Measurements from ENCODE around the gene BEX1.

DNA sequence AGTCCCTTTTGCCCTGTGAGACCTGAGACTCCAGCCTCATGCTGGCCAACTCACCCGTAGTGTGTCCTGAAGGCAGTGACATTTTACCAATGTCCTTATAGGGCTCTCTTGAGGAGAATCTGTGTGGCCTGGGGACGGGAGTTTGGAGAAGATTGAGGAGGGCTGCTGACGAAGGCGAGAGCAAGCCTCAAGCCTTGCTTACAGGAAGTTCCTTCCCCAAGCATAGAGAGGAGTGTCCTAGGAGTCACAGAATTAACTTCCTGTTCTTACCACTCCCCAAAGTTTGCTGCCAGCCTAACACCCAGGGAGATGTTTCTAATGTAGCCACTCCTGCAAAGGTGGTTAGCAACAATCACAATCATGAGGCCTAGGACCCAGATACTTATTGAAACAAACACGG lies 29.0 kb upstream of the BEX1 start, which contains the start of gene NXF3:
- TF ChIP-seq, protein P1, sequence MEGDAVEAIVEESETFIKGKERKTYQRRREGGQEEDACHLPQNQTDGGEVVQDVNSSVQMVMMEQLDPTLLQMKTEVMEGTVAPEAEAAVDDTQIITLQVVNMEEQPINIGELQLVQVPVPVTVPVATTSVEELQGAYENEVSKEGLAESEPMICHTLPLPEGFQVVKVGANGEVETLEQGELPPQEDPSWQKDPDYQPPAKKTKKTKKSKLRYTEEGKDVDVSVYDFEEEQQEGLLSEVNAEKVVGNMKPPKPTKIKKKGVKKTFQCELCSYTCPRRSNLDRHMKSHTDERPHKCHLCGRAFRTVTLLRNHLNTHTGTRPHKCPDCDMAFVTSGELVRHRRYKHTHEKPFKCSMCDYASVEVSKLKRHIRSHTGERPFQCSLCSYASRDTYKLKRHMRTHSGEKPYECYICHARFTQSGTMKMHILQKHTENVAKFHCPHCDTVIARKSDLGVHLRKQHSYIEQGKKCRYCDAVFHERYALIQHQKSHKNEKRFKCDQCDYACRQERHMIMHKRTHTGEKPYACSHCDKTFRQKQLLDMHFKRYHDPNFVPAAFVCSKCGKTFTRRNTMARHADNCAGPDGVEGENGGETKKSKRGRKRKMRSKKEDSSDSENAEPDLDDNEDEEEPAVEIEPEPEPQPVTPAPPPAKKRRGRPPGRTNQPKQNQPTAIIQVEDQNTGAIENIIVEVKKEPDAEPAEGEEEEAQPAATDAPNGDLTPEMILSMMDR (IDR thresholded peaks at IDR 0.05 in 2 of 3, conservative IDR thresholded peaks at IDR 0.05 in 1 of 3; ENCODE audit: borderline replicate concordance in 1 of 3, insufficient read depth in 1 of 3, low read depth in 2 of 3, low read length in 2 of 3), result no peak
- TF ChIP-seq, protein P2, sequence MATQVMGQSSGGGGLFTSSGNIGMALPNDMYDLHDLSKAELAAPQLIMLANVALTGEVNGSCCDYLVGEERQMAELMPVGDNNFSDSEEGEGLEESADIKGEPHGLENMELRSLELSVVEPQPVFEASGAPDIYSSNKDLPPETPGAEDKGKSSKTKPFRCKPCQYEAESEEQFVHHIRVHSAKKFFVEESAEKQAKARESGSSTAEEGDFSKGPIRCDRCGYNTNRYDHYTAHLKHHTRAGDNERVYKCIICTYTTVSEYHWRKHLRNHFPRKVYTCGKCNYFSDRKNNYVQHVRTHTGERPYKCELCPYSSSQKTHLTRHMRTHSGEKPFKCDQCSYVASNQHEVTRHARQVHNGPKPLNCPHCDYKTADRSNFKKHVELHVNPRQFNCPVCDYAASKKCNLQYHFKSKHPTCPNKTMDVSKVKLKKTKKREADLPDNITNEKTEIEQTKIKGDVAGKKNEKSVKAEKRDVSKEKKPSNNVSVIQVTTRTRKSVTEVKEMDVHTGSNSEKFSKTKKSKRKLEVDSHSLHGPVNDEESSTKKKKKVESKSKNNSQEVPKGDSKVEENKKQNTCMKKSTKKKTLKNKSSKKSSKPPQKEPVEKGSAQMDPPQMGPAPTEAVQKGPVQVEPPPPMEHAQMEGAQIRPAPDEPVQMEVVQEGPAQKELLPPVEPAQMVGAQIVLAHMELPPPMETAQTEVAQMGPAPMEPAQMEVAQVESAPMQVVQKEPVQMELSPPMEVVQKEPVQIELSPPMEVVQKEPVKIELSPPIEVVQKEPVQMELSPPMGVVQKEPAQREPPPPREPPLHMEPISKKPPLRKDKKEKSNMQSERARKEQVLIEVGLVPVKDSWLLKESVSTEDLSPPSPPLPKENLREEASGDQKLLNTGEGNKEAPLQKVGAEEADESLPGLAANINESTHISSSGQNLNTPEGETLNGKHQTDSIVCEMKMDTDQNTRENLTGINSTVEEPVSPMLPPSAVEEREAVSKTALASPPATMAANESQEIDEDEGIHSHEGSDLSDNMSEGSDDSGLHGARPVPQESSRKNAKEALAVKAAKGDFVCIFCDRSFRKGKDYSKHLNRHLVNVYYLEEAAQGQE (IDR thresholded peaks at IDR 0.05; ENCODE audit: low read depth), result no peak

Measured in HCT116 (cell line).